ENCODE results near the gene GAREM2.

DNA sequence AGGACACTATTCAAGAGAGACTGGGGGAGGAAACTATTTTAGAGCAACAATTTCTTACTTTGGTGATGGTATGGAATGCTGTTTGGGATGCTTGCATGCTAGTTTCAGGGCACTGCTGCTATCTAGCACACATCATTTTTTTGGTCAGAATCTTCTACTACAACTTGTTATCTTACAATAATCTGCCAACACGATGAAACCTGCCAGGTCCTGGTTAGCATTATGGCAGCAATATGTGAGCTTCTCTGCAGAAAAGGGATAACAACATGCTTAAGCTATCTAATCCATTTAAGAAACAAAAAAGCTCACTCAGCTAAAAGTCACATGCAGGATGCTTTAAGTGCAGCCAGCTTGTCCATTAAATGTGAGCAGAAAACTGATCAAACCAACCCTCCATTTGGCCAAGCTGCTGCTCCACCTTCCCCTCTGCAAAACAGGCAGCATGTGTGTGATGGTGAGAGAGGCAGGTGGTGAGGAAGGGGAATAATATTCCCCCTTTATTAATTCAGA is 30.1 kb downstream of the GAREM2 start:
- TF ChIP-seq POLR2A (IDR thresholded peaks at IDR 0.05) = no peak
- TF ChIP-seq, protein P1, sequence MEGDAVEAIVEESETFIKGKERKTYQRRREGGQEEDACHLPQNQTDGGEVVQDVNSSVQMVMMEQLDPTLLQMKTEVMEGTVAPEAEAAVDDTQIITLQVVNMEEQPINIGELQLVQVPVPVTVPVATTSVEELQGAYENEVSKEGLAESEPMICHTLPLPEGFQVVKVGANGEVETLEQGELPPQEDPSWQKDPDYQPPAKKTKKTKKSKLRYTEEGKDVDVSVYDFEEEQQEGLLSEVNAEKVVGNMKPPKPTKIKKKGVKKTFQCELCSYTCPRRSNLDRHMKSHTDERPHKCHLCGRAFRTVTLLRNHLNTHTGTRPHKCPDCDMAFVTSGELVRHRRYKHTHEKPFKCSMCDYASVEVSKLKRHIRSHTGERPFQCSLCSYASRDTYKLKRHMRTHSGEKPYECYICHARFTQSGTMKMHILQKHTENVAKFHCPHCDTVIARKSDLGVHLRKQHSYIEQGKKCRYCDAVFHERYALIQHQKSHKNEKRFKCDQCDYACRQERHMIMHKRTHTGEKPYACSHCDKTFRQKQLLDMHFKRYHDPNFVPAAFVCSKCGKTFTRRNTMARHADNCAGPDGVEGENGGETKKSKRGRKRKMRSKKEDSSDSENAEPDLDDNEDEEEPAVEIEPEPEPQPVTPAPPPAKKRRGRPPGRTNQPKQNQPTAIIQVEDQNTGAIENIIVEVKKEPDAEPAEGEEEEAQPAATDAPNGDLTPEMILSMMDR (IDR thresholded peaks at IDR 0.05) = no peak
